Skeletal muscle tissue (tissue), 4 donors: ENCODE data around the gene EIF3CL. TPM values are rescaled to one million over a fixed set of nuclear protein-coding genes. Genes with fewer than 3 reads are reported as not detected.
"Not testable (repeated sequence)": the region's sequence is repeated elsewhere in the genome, so short reads cannot be mapped to it uniquely, and the experiment has no call there.

Experiments used
- H3K27ac ChIP-seq: one replicate; pipeline ENCODE4 v1.7.0; 2013; ENCODE audit warnings: mild to moderate bottlenecking, low read depth, low read length, inconsistent platforms
- H3K27me3 ChIP-seq, 3 donors: one replicate each; pipeline ENCODE4 v1.7.0; 2013; ENCODE audit warnings: low read length in 3 of 3; ENCODE audit not compliant: control insufficient read depth in 3 of 3, insufficient read depth in 3 of 3
- H3K36me3 ChIP-seq, 3 donors: one replicate each; pipeline ENCODE4 v1.7.0; 2013; ENCODE audit warnings: low read length in 3 of 3; ENCODE audit not compliant: control insufficient read depth in 3 of 3, insufficient read depth in 3 of 3
- H3K4me1 ChIP-seq, 3 donors: one replicate each; pipeline ENCODE4 v1.7.0; 2013; ENCODE audit warnings: low read length in 3 of 3, mild to moderate bottlenecking in 3 of 3; ENCODE audit not compliant: control insufficient read depth in 3 of 3, insufficient read depth in 3 of 3
- H3K4me3 ChIP-seq, 3 donors: one replicate each; pipeline ENCODE4 v1.7.0; 2013; ENCODE audit warnings: low read length in 3 of 3
- H3K9ac ChIP-seq, 3 donors: one replicate each; pipeline ENCODE4 v1.7.0; 2013; ENCODE audit warnings: low read length in 3 of 3, mild to moderate bottlenecking in 3 of 3, moderate library complexity in 2 of 3, low read depth in 1 of 3
- H3K9me3 ChIP-seq, 3 donors: one replicate each; pipeline ENCODE4 v1.7.0; 2013; ENCODE audit warnings: low read length in 3 of 3; ENCODE audit not compliant: control insufficient read depth in 3 of 3
- total RNA-seq: library from RNA; depleted of rRNA; stranded (reverse); fragments of >200 nt; gene quantifications from one replicate; pipeline ENCODE4 v1.2.3, GENCODE V29; 2014
- donor health status: Osteomylitis.

EIF3CL gene
- total RNA-seq, 1 donor from 2014 or later, result 150 TPM

- not testable (repeated sequence) for H3K27me3 ChIP-seq, H3K9ac ChIP-seq, H3K4me1 ChIP-seq, H3K27ac ChIP-seq, H3K4me3 ChIP-seq, H3K36me3 ChIP-seq, H3K9me3 ChIP-seq
These were observed 10.9 kb upstream of the EIF3CL start for GRCh38 chr16:28414530-28414929.

GRCh38 chr16:28413585-28413984, 9.9 kb upstream of the EIF3CL start:
- H3K36me3 ChIP-seq, H3K9me3 ChIP-seq, H3K9ac ChIP-seq, H3K27me3 ChIP-seq, H3K4me3 ChIP-seq, H3K27ac ChIP-seq, H3K4me1 ChIP-seq: not testable (repeated sequence)

GRCh38 chr16:28392054-28392453, 11.6 kb downstream of the EIF3CL start:
- not testable (repeated sequence) for H3K9me3 ChIP-seq, H3K27ac ChIP-seq, H3K9ac ChIP-seq, H3K36me3 ChIP-seq, H3K27me3 ChIP-seq, H3K4me1 ChIP-seq, H3K4me3 ChIP-seq

GRCh38 chr16:28382177-28382867, 21.3 kb downstream of the EIF3CL start:
- H3K4me3 ChIP-seq, H3K27ac ChIP-seq, H3K27me3 ChIP-seq, H3K9ac ChIP-seq, H3K36me3 ChIP-seq, H3K4me1 ChIP-seq, H3K9me3 ChIP-seq: not testable (repeated sequence)

GRCh38 chr16:28377822-28378221, 25.8 kb downstream of the EIF3CL start:
- H3K4me1 ChIP-seq, H3K27me3 ChIP-seq, H3K9me3 ChIP-seq, H3K9ac ChIP-seq, H3K36me3 ChIP-seq, H3K4me3 ChIP-seq, H3K27ac ChIP-seq: not testable (repeated sequence)

GRCh38 chr16:28377108-28377625, 26.5 kb downstream of the EIF3CL start:
- H3K9ac ChIP-seq, H3K27me3 ChIP-seq, H3K27ac ChIP-seq, H3K36me3 ChIP-seq, H3K9me3 ChIP-seq, H3K4me1 ChIP-seq, H3K4me3 ChIP-seq: not testable (repeated sequence)

GRCh38 chr16:28375115-28375514, 28.5 kb downstream of the EIF3CL start:
- H3K36me3 ChIP-seq, H3K9ac ChIP-seq, H3K4me3 ChIP-seq, H3K4me1 ChIP-seq, H3K27me3 ChIP-seq, H3K9me3 ChIP-seq, H3K27ac ChIP-seq: not testable (repeated sequence)

DNA sequence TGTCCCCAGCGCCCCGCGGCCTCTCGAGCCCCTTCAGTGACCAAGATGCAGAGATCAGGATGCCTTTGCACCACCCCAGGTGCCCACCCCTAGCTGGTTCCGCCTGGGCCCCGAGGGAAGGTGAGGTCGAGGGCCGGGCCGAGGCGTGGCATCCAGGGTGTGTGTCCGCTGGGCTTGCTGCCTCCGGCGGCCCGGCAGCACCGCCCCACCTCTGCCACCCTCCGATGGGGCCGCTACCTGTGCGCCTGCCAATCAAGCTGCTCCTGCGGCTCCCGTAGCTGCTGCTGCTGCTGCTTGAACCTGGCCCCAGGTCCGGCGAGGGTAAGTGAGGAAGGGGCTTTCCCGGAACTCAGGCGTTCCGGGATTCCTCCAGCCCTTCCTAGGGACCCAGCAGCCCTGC, 29.4 kb downstream of the EIF3CL start:
- H3K27me3 ChIP-seq, H3K4me3 ChIP-seq, H3K9me3 ChIP-seq, H3K4me1 ChIP-seq, H3K27ac ChIP-seq, H3K9ac ChIP-seq, H3K36me3 ChIP-seq: not testable (repeated sequence)

- H3K4me1 ChIP-seq, H3K4me3 ChIP-seq, H3K36me3 ChIP-seq, H3K27me3 ChIP-seq, H3K9me3 ChIP-seq, H3K9ac ChIP-seq, H3K27ac ChIP-seq: not testable (repeated sequence)
These were observed 35.7 kb downstream of the EIF3CL start for GRCh38 chr16:28367926-28368325.

- H3K9ac ChIP-seq, H3K36me3 ChIP-seq, H3K9me3 ChIP-seq, H3K27me3 ChIP-seq, H3K4me1 ChIP-seq, H3K27ac ChIP-seq, H3K4me3 ChIP-seq: not testable (repeated sequence)
These were observed 39.1 kb downstream of the EIF3CL start for GRCh38 chr16:28364268-28365173.
